ENCODE results near the gene UBA6.

Gene UBA6

DNA sequence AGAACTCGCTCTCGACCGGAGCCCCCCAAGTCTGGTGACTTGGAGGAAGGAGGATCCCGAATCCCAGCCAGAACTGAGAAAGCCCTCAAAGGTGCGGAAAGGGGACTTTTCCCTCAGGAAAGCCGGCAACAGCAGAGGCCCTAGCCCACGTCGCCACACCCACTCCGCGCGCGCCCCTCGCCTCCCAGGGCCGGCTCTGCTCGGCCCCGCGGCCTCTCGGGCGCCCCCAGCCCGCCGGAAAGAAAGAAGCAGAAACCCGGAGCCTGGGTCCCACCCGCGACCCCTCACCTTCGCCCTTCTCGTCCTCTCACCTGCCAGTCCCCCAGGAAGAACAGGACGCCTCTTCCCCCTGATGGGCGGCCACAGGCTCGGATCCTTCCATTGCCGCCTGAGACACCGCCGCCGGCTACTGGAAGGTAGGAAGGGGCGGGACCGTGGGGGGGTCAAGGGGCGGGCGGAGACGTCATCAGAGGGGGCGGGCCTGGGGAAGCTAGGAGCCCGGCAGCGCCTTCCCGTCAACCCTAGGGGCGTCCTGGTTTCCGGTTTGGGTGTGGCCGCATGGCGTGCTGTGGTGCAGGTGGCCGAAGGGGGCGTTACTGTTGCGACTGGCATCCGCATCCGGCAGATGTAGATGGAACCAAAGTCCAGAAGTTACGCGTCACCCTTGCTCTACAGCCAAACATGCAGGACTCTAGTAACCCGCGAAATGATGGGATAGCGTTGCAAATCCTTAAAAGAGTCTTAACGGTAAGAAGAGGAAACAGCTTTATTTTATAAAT is at the start of gene UBA6:
Gene UBA6 (minus strand): TSS at position 418 of the 779 bp plus-strand sequence. CDS start 36 bp downstream, at position 382.
- peak; percentile 96 for DNase-seq (ENCODE audit: low spot score)
- TF ChIP-seq, protein P1, sequence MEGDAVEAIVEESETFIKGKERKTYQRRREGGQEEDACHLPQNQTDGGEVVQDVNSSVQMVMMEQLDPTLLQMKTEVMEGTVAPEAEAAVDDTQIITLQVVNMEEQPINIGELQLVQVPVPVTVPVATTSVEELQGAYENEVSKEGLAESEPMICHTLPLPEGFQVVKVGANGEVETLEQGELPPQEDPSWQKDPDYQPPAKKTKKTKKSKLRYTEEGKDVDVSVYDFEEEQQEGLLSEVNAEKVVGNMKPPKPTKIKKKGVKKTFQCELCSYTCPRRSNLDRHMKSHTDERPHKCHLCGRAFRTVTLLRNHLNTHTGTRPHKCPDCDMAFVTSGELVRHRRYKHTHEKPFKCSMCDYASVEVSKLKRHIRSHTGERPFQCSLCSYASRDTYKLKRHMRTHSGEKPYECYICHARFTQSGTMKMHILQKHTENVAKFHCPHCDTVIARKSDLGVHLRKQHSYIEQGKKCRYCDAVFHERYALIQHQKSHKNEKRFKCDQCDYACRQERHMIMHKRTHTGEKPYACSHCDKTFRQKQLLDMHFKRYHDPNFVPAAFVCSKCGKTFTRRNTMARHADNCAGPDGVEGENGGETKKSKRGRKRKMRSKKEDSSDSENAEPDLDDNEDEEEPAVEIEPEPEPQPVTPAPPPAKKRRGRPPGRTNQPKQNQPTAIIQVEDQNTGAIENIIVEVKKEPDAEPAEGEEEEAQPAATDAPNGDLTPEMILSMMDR (IDR thresholded peaks at IDR 0.05; ENCODE audit: borderline replicate concordance, control extremely low read depth, extremely low read depth, insufficient read depth, missing control alignments): peak; percentile 45
- in situ Hi-C loops (cut with MboI; ENCODE audit: low sequenced_read_pairs, unreplicated experiment): no loop called here

DNA sequence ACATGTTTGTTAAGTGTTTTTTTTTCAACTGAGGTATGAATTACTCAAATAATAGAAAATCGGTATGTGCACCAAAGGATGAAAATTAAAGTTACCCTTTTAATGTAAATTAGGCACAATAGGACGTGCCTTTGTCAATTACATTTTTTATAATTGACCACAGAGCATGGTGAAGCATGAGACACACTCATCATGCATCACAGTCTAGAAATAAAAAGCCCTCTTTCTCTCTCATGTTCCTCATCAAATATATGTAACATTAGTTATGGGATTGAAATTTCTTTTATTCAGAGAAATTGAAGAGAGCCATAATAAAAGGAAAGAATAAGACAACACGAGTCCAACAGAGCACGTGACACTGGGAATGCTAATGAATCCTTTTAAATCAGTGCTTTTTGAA is 49.7 kb upstream of the UBA6 start:
- TF ChIP-seq, protein P1 (IDR thresholded peaks at IDR 0.05; ENCODE audit: borderline replicate concordance, control extremely low read depth, extremely low read depth, insufficient read depth, missing control alignments): no peak
- DNase-seq (ENCODE audit: low spot score): no peak
- in situ Hi-C loops (cut with MboI; ENCODE audit: low sequenced_read_pairs, unreplicated experiment): no loop called here

GRCh38 chr4:67749286-67749685 is 48.3 kb upstream of the UBA6 start:
- TF ChIP-seq, protein P1 (IDR thresholded peaks at IDR 0.05; ENCODE audit: borderline replicate concordance, control extremely low read depth, extremely low read depth, insufficient read depth, missing control alignments): no peak
- in situ Hi-C loops (cut with MboI; ENCODE audit: low sequenced_read_pairs, unreplicated experiment): no loop called here
- DNase-seq (ENCODE audit: low spot score): no peak

GRCh38 chr4:67746797-67747495 is 46.0 kb upstream of the UBA6 start:
- TF ChIP-seq, protein P1 (IDR thresholded peaks at IDR 0.05; ENCODE audit: borderline replicate concordance, control extremely low read depth, extremely low read depth, insufficient read depth, missing control alignments): peak; percentile 28
- in situ Hi-C loops (cut with MboI; ENCODE audit: low sequenced_read_pairs, unreplicated experiment): no loop called here
- peak; percentile 18 for DNase-seq (ENCODE audit: low spot score)

GRCh38 chr4:67744561-67745283 is 43.8 kb upstream of the UBA6 start:
- DNase-seq (ENCODE audit: low spot score): no peak
- TF ChIP-seq, protein P1 (IDR thresholded peaks at IDR 0.05; ENCODE audit: borderline replicate concordance, control extremely low read depth, extremely low read depth, insufficient read depth, missing control alignments): no peak
- in situ Hi-C loops (cut with MboI; ENCODE audit: low sequenced_read_pairs, unreplicated experiment): no loop called here

DNA sequence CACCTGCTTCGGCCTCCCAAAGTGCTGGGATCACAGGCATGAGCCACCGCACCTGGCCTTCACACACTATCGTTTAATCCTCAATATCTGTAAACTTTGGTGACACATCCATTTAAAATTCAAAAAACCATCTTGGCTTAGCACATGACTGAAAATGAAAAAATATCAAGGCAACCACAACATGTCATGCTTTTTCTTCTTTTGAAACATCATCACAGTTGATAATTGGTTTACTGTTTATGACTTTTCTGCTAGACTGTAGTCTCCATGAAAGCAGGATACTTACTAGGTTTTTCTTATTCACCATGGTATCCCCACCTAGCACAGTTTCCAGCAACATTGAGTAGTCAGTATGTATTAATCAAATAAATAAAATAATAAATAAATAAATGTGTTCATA is 42.2 kb upstream of the UBA6 start:
- TF ChIP-seq, protein P1 (IDR thresholded peaks at IDR 0.05; ENCODE audit: borderline replicate concordance, control extremely low read depth, extremely low read depth, insufficient read depth, missing control alignments): no peak
- no peak for DNase-seq (ENCODE audit: low spot score)
- in situ Hi-C loops (cut with MboI; ENCODE audit: low sequenced_read_pairs, unreplicated experiment): no loop called here

Data from GM13976 (cell line).